Activated naive CD4-positive, alpha-beta T cell treated with anti-CD3 and anti-CD28 coated beads, Interleukin-2, amount 50 U/mL, for 72 hours (primary cell): Measurements from ENCODE around the gene TNPO3. TPM values are rescaled to one million over a fixed set of nuclear protein-coding genes. Genes with fewer than 3 reads are reported as not detected.

ENCODE experiments used
- ATAC-seq, 2 donors: fragments of 150-1000 bp; cut with Tn5 transposase; 2 replicates each; pipeline ENCODE4 v1.10.0; 2021; ENCODE audit warnings: mild to moderate bottlenecking in 2 of 2, moderate library complexity in 2 of 2
- DNase-seq, 2 donors: peaks; one replicate each; pipeline ENCODE4 v3.0.0; 2021 to 2022; ENCODE audit warnings: low spot score in 2 of 2
- H3K27ac Mint-ChIP-seq, 2 donors: one replicate each; pipeline ENCODE4 v1.8.0; 2022; ENCODE audit warnings: mild to moderate bottlenecking in 2 of 2, mixed read lengths in 2 of 2
- H3K36me3 Mint-ChIP-seq, 2 donors: one replicate each; pipeline ENCODE4 v1.8.0; 2022; ENCODE audit warnings: mixed read lengths in 2 of 2
- H3K9me3 Mint-ChIP-seq, 2 donors: one replicate each; pipeline ENCODE4 v1.8.0; 2022; ENCODE audit warnings: mixed read lengths in 2 of 2
- total RNA-seq, 2 donors: library from RNA; stranded (reverse); gene quantifications; one replicate each; pipeline ENCODE4 v1.2.3, GENCODE V29; 2022

The TNPO3 gene
- total RNA-seq, result 10 to 100 TPM; 60.4 to 67.3 TPM

DNA sequence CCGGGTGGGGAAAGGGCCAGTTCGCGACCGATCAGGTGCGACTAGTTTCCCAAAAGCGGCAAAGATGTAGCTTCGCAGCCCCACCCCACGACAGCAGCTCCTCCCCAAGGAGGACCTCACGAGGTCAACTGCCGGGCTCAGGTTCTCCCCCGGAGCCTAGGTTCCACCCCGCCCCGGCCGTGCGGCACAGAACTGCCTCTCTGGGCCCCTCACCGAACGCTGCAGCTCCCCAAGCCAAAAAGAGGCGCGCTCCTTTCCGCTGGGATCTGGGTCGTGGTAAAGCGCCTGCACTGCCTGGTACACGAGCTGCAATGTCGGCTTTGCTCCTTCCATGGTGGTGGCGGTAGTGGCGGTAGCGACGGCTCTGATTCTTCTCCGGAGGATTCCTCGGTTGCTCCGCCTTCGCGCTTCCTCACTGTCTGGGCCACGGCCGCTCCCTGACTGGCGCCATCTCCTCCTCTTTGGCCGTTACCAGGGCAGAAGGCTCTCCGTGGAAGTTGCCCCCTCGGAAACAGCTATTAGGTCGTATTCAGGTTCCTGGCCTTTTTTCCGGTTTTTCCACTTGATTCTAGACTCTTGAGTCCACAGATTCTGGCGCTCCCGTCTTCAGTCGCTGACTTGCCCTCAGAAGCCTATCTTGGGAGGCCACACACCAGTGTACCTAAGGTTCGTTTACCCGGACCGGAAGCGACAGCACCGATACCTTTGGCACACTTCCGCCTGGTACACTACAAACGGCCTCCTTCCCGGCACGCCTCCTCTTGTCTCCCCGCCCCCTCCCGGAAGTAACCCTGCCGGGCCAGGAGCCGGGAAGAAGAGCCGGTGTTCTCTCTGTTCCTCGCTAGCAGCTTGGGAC is at the start of gene TNPO3:
Gene TNPO3, minus strand, starts transcription at position 674 of the 856 bp plus-strand sequence. Its CDS starts 341 bp downstream, at position 333.
- Mint-ChIP-seq H3K9me3 (no peaks in the 10 kb centered on the region), H3K27ac (peak within 1 kb of the TSS; percentile 97 to 100), H3K36me3 (peaks cover 20 to 26% of the 10 kb centered on the region in 2 donors)
- DNase-seq (peak; percentile 89 to 91), ATAC-seq (peak; percentile 91 to 95)

DNA sequence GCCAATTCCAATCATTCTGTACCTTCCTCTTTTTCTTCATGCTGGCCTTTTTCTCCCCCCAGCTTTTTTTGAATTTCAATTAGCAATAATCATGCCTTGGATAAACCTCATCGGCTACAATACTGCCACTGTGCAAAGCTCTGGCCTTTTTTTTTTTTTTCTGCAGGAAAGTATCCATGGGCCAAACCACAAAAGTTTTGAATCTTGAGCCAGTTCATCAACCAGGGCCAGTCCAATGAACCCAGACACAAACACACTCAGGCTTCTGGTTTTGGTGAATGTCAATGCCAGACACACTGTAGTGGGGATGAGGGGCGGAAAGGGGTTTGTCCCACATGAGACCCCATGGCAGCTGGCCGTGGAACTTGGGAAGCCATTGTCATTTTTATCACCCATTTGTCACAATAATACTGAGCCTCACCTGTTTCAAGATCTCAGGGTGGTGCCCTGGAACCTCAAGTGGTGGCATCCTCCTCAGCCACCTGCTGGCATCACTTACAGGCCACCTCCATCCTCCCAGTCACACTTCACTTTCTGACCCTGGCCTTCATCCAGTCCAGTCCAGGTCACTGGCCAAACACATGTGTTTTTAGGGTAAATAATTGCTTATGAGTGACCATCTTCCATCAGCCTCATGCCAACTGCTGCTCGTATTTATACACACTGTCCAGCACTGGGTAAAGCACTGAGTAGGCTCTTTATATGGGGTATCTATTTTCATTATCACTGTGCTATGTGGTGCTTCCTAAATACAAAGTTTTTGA is 48.8 kb upstream of the TNPO3 start:
- no peaks in the 10 kb centered on the region for H3K9me3 Mint-ChIP-seq
- ATAC-seq, result no peak

DNA sequence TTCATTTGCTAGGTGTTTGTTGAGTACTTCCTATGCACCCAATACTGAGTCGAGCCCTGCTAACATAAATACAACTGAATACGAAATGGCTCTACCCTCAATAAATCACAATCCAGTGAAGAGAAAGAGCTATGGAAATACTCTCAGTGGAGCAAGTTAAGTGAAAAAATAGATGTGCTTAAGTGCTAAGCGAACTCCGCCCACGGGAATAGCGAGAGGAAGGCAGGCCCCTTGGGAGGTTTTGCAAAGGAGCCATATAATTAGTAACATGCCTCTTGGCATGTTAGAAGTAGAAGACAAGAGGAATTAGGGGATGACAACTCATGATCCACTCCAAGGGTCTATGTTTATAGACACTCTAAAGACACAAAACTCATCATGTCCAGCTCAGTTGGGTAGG is 46.8 kb upstream of the TNPO3 start:
- DNase-seq, result no peak
- Mint-ChIP-seq H3K9me3 (no peaks in the 10 kb centered on the region), H3K27ac (no peak overlapping the region), H3K36me3 (no peaks in the 10 kb centered on the region)
- ATAC-seq, result no peak

More for the DNA sequence above, 48.8 kb upstream of the TNPO3 start:
- Mint-ChIP-seq H3K27ac (no peak overlapping the region), H3K36me3 (no peaks in the 10 kb centered on the region)
- no peak for DNase-seq

DNA sequence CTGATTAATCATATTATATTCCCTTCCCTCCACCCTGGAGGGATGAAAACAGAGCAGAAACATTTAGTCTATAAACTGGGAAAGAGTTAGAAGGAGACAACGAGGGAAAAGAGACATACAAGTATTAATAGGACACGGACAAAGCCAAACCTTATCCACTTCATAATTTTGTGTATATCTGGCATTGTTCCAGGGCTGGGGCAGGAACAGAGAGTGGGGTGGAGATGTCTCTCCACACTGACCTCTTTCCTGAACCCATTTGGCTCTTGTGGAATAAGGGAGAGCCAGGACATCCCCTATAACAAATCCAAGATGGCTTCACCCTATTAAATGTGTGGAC is 45.9 kb upstream of the TNPO3 start:
- ATAC-seq (no peak), DNase-seq (no peak)
- H3K36me3 Mint-ChIP-seq, result no peaks in the 10 kb centered on the region
- H3K27ac Mint-ChIP-seq, result no peak overlapping the region
- H3K9me3 Mint-ChIP-seq, result no peaks in the 10 kb centered on the region

DNA sequence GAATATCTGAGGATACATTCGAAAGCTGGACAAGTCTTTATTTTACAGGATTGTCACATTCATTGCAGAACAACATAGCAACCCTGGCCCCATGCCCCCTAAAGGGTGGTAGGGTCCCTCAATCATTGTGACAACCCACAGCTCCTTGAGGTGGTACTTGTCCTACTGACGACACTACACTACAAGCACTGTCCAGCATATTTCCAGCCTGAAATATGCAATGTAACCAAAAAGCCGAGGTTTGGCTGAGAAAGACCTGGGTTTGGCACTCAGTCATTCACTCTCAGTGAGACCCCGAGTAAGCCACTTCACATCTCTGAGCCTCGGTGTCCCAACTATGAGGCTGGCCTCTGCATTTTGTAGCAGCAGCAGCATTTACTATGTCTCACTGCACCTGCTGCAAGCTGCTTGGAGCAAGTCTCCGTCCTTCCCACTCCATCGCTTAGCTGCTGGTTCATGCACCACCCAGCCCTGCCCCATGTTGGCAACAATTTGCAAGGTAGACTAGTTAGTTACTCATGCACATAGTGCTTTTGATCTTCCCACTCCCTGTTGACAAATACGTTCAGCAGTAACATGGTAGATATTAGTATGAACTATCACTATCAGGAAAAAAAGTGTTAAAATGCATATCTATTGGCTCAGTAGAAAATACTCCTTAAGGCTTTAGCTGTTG is 43.6 kb upstream of the TNPO3 start:
- Mint-ChIP-seq H3K27ac (no peak overlapping the region), H3K9me3 (no peaks in the 10 kb centered on the region), H3K36me3 (no peaks in the 10 kb centered on the region)
- DNase-seq (no peak), ATAC-seq (no peak)

DNA sequence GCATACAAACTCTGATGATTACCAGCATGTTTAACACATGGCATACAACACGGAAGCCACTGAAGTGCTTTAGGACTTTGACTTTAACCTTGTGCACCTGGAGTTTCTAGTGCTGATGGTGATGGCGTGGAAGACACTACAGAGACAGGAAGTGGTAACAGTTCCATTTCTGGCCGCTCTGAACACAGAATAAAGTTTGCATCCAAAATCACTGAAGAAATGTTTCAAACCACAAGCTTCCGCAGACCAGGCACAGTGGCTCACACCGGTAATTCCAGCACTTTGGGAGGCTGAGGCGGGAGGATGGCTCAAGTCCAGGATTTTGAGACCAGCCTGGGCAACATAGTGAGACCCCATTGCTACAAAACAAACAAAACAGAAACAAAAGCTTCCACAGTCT is 40.3 kb upstream of the TNPO3 start:
- no peaks in the 10 kb centered on the region for H3K9me3 Mint-ChIP-seq
- no peaks in the 10 kb centered on the region for H3K36me3 Mint-ChIP-seq
- ATAC-seq (peak; percentile 35 to 58), DNase-seq (no peak)
- peak overlapping the region; percentile 48 to 87 for H3K27ac Mint-ChIP-seq

DNA sequence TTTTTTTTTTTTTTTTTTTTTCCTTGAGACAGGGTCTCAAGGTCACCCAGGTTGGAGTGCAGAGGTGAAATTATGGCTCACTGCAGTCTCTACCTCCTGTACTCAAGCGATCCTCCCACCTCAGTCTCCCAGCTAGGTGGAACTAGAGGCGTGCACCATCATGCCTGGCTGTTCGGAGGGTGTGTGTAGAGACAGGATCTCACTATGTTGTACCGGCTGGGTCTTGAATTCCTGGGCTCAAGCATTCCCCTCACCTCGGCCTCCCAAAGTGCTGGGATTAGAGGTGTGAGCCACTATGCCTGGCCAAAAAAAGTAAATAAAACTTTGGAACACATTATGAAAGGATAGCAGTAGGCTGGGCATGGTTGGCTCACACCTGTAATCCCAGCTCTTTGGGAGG is 39.6 kb upstream of the TNPO3 start:
- H3K27ac Mint-ChIP-seq, result no peak overlapping the region
- no peaks in the 10 kb centered on the region for H3K36me3 Mint-ChIP-seq
- no peak for ATAC-seq
- DNase-seq, result no peak
- H3K9me3 Mint-ChIP-seq, result no peaks in the 10 kb centered on the region

DNA sequence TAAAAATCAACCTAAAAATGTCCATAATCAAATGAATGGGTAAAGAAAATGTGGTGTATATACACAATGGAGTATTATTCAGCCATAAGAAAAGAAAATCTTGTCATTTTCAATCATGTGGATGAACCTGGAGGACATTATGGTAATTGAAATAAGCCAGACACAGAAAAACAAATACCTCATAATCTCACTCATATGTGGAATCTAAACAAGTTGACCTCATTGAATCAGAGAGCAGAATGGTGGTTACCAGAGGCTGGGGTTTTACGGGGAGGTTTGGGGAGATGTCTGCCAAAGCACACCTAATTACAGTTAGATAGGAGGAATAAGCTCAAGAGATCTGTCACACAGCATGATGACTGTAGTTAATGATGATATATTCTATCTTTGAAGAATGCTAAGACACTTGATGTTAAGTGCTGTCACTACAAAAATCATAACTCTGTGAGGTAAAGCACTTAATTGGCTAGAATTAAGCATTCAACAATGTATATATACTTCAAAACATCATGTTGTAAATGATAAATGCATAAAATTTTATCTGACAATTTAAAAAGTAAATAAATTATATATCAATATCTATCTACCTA is 39.1 kb upstream of the TNPO3 start:
- H3K36me3 Mint-ChIP-seq, result no peaks in the 10 kb centered on the region
- ATAC-seq (no peak), DNase-seq (no peak)
- H3K9me3 Mint-ChIP-seq, result no peaks in the 10 kb centered on the region
- H3K27ac Mint-ChIP-seq, result no peak overlapping the region

DNA sequence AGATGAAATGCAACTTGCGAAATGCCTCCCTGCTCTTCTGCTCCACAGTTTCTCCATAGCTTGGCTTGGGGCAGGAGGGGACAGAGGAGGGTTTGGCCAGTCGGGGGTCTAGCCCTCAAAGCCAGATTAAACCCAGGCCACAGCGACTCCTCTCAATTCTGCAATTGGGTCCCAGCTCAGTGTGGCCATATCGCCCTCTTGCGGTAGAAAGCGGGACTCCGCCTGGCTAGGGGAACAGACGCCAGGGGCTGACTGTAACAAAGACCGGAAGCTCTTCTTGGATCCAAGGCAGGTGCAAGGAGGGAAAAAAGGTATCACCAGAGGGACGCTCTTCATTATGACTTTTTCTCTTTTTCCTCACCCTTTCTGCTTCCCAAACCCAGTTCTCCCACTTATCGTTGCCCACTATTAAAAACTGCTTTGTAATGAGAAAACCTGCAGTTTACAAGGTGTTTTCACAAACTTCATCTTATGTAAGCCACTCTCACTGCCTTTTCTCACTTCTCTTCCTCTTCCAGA is 36.6 kb upstream of the TNPO3 start:
- Mint-ChIP-seq H3K9me3 (no peaks in the 10 kb centered on the region), H3K27ac (peak overlapping the region in 1 of 2 donors; percentile 77), H3K36me3 (no peaks in the 10 kb centered on the region)
- peak; percentile 89 to 94 for ATAC-seq
- DNase-seq, result peak; percentile 86 to 98

DNA sequence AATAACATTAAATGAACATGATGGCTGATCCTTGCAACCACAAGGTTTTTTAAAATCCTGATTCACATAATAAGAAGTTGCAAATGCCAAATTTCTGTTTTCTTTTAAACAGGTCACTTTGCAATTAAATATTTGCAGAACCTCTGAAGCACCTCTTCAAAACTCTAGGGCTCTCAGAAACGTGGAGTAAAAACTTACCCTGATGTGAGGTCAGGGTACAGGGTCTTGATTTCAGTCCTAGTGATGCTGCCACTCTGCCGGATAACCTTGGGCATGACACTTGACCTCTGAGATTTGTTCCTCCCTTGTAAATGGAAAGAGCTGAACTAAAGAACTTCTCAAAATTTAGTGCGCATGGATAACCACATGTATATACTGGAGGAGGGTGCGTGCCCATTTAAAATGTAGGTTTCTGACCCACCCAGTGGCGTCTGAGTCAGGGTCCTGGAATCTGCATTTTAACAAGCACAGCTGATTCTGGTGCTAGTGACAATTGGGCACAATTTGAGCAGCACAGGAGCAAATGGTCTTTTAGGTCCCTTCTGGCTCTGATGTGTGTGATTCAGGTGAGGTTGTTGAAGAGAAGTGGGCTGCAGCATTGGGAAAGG is 35.5 kb upstream of the TNPO3 start:
- Mint-ChIP-seq H3K27ac (no peak overlapping the region), H3K9me3 (no peaks in the 10 kb centered on the region), H3K36me3 (no peaks in the 10 kb centered on the region)
- ATAC-seq, result no peak
- no peak for DNase-seq

DNA sequence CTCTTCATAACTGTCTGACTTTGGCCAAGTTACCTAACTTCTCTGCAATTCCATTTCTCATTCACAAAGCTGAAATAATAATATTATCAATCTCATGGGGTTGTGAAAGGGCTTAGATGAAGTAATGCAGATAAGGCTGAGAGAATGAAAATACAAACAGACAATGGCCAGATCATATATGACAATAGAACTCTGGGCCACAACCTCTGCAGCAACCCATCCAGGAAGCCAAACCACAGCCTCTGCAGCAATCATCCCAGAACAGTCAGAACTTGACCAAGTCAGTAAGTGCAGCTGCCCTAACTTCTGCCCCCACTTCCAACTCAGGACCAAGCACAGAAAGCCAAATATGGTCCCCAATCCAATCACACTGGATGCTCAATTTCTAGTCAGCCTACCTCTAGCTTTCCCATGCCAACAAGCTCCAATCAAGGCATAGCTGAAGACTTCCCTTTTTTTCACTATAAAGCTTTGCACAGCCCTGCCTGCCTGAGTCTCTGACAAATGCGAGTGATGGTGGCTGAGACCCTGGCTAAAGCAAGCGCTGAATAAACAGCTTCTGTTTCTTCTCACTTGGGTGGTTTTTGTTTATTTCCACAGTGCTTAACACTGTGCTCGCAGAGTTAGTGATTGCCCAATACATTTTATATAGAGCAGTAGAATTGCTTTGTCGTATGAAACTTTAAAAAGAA is 34.8 kb upstream of the TNPO3 start:
- Mint-ChIP-seq H3K27ac (no peak overlapping the region), H3K36me3 (no peaks in the 10 kb centered on the region), H3K9me3 (no peaks in the 10 kb centered on the region)
- DNase-seq (peak in 1 of 2 donors; percentile 8), ATAC-seq (peak; percentile 61 to 82)

DNA sequence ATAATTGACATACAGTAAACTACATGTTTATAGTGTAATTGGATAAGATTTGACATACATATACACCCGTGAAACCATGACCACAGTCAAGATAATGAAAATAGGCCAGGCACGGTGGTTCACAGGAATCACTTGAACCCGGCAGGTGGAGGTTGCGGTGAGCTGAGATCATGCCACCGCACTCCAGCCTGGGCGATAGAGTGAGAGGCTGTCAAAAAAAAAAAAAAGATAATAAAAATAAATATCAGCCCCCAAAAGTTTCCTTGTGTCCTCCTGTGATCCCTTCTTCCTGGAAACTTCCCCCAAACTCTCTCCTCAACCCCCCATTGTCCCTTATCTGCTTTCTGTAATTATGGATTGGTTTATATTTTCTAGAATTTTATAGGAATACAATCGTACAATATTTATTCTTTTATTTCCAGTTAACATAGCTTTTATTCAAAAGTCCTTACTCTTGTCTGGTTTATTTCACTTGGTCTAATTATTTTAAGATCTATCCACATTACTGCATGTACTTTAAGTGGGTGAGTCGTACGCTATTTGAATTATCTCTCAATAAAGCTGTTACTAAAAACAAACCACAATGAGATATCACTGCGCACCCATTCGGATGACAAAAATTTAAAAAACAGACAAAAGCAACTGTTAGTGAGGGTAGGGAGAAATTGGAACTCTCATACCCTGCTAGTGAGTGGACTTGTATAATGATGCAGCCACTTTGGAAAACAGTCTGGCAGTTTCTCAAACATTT is 30.1 kb upstream of the TNPO3 start:
- no peak for ATAC-seq
- H3K27ac Mint-ChIP-seq, result no peak overlapping the region

DNA sequence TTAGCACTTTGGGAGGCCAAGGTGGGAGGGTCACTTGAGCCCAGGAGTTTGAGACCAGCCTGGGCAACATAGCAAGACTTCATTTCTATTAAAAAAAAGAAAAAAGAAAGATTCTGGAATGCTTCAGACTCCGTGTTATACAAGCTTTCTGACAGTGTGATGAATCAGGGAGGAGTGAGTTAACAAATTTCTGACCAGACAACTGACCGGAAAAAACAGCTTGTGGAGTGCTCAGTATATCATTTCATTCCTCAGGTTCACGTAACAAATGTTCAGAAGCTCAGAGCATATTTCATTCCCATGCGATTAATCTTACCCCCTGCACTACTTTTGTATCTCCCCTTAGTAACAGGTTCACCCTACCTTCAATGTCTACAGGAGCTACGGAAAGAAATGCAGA is 28.6 kb upstream of the TNPO3 start:
- no peak overlapping the region for H3K27ac Mint-ChIP-seq
- DNase-seq (no peak), ATAC-seq (no peak)
- no peaks in the 10 kb centered on the region for H3K9me3 Mint-ChIP-seq
- no peaks in the 10 kb centered on the region for H3K36me3 Mint-ChIP-seq

More for the DNA sequence above, 30.1 kb upstream of the TNPO3 start:
- Mint-ChIP-seq H3K9me3 (no peaks in the 10 kb centered on the region), H3K36me3 (no peaks in the 10 kb centered on the region)
- no peak for DNase-seq

DNA sequence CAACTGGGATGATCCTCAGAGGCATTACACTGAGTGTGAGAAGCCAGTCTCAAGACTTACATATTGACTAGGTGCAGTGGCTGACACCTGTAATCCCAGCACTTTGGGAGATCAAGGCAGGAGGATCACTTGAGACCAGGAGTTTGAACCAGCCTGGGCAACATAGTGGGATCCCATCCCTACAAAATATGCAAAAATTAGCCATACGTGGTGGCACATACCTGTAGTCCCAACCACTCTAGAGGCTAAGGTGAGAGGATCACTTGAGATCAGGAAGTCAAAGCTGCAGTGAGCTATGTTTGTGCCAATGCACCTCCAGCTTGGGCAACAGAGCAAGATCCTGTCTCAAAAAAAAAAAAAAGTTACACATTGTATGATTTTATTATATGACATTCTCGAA is 23.5 kb upstream of the TNPO3 start:
- ATAC-seq (no peak), DNase-seq (no peak)
- Mint-ChIP-seq H3K27ac (no peak overlapping the region), H3K9me3 (no peaks in the 10 kb centered on the region), H3K36me3 (no peaks in the 10 kb centered on the region)

DNA sequence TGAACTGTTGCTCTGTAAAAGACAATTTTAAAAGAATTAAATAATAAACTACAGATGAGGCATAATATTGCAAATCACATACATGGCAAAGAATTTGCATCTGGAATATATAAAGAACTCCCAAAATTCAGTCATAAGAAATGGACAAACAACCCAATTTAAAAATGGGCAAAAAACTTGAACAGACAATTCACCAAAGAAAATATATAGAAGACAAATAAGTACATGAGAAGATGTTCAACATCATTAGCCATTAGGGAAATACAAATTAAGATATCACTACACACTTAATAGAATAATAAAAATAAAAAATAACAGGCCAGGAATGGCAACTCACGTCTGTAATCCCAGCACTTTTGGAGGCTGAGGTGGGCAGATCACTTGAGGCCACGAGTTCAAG is 22.0 kb upstream of the TNPO3 start:
- no peak for DNase-seq
- H3K9me3 Mint-ChIP-seq, result no peaks in the 10 kb centered on the region
- no peak overlapping the region for H3K27ac Mint-ChIP-seq
- ATAC-seq, result no peak
- no peaks in the 10 kb centered on the region for H3K36me3 Mint-ChIP-seq
